DOHH2 (cell line): ENCODE data around the gene PARP3.
"Not testable (repeated sequence)": the region's sequence is repeated elsewhere in the genome, so short reads cannot be mapped to it uniquely, and the experiment has no call there.

Experiments used
- EZH2phosphoT487 ChIP-seq: fragments of 200-600 bp; sonication (generic); IDR thresholded peaks from 2 replicates; pipeline ENCODE4 v1.6.1; 2017; ENCODE audit warnings: borderline replicate concordance, mild to moderate bottlenecking, antibody characterized with exemption, low read length, moderate library complexity, mixed read lengths
- TF ChIP-seq, protein P1 (sequence below): fragments of 200-600 bp; sonication (generic); IDR thresholded peaks from one replicate; pipeline ENCODE4 v1.5.1; 2014; ENCODE audit warnings: antibody characterized with exemption, mild to moderate bottlenecking, low read depth, low read length; ENCODE audit not compliant: poor library complexity, severe bottlenecking

DNA sequence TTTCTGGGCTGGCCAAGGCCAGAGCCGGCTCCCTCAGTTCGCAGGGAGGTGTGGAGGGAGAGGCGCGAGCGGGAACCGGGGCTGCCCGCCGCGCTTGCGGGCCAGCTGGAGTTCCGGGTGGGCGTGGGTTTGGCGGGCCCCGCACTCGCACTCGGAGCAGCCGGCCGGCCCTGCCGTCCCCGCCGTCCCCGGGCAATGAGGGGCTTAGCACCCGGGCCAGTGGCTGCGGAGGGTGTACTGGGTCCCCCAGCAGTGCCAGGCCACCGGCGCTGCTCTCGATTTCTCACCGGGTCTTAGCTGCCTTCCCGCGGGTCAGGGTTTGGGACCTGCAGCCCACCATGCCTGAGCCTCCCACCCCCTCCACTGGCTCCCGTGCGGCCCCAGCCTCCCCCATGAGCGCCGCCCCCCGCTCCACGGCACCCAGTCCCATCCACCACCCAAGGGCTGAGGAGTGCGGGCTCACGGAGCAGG is 48.4 kb downstream of the PARP3 start:
- TF ChIP-seq, protein P1, sequence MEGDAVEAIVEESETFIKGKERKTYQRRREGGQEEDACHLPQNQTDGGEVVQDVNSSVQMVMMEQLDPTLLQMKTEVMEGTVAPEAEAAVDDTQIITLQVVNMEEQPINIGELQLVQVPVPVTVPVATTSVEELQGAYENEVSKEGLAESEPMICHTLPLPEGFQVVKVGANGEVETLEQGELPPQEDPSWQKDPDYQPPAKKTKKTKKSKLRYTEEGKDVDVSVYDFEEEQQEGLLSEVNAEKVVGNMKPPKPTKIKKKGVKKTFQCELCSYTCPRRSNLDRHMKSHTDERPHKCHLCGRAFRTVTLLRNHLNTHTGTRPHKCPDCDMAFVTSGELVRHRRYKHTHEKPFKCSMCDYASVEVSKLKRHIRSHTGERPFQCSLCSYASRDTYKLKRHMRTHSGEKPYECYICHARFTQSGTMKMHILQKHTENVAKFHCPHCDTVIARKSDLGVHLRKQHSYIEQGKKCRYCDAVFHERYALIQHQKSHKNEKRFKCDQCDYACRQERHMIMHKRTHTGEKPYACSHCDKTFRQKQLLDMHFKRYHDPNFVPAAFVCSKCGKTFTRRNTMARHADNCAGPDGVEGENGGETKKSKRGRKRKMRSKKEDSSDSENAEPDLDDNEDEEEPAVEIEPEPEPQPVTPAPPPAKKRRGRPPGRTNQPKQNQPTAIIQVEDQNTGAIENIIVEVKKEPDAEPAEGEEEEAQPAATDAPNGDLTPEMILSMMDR = not testable (repeated sequence)
- TF ChIP-seq EZH2phosphoT487 = not testable (repeated sequence)
